Caco-2 (cell line): ENCODE measurements around the gene RCSD1. TPM values are rescaled to one million over a fixed set of nuclear protein-coding genes. Genes with fewer than 3 reads are reported as not detected.

Experiments
- BruUV-seq: library from RNA; stranded (reverse); fragments of 400-500 nt; replicated peaks from 2 replicates; lab custom pipeline; 2021; lab: Mats Ljungman, UMichigan
- CTCF ChIA-PET: fragments of 300-600 bp; sonication (Branson Sonifier 250); formaldehyde crosslinking; loops from one replicate; lab custom pipeline; 2022; ENCODE audit warnings: antibody characterized with exemption; lab: Charles Lee
- POLR2A ChIA-PET: fragments of 300-600 bp; sonication (Branson Sonifier 250); formaldehyde crosslinking; loops from one replicate; lab custom pipeline; 2022; ENCODE audit warnings: antibody characterized with exemption; lab: Charles Lee
- DNase-seq, 2 experiments: peaks; one replicate each; pipeline versions ENCODE4 v3.0.0 to v3.0.0-alpha.2; 2020 to 2022
- H3K27me3 ChIP-seq: replicated peaks from 2 replicates; pipeline ENCODE4 v1.6.0; 2011; ENCODE audit warnings: low read length; ENCODE audit not compliant: control insufficient read depth, insufficient read depth
- H3K36me3 ChIP-seq: 2 replicates; pipeline ENCODE4 v1.5.1; 2011; ENCODE audit warnings: low read length; ENCODE audit not compliant: control insufficient read depth, insufficient read depth
- H3K4me1 ChIP-seq: fragments of 250-450 bp; sonication (Bioruptor Pico); 2 replicates; pipeline ENCODE4 v1.5.1; 2020; ENCODE audit warnings: mild to moderate bottlenecking
- H3K4me3 ChIP-seq: 2 replicates; pipeline ENCODE4 v1.5.1; 2011; ENCODE audit warnings: low read depth, mild to moderate bottlenecking, control low read depth, low read length
- H3K9me3 ChIP-seq: fragments of 250-450 bp; sonication (Bioruptor Pico); 2 replicates; pipeline ENCODE4 v1.5.1; 2020; ENCODE audit warnings: mild to moderate bottlenecking, moderate library complexity
- H3K27ac Mint-ChIP-seq: one replicate; pipeline ENCODE4 v1.8.0; 2022; ENCODE audit warnings: mixed read lengths; ENCODE audit not compliant: unreplicated experiment
- H3K27me3 Mint-ChIP-seq: one replicate; pipeline ENCODE4 v1.8.0; 2022; ENCODE audit warnings: mixed read lengths; ENCODE audit not compliant: insufficient read depth, unreplicated experiment
- H3K36me3 Mint-ChIP-seq: one replicate; pipeline ENCODE4 v1.8.0; 2022; ENCODE audit warnings: mild to moderate bottlenecking, mixed read lengths; ENCODE audit not compliant: insufficient read depth, unreplicated experiment
- H3K4me1 Mint-ChIP-seq: one replicate; pipeline ENCODE4 v1.8.0; 2022; ENCODE audit warnings: low read depth, mixed read lengths; ENCODE audit not compliant: unreplicated experiment
- H3K4me3 Mint-ChIP-seq: one replicate; pipeline ENCODE4 v1.8.0; 2022; ENCODE audit warnings: mild to moderate bottlenecking, moderate library complexity, mixed read lengths; ENCODE audit not compliant: unreplicated experiment
- H3K9me3 Mint-ChIP-seq: one replicate; pipeline ENCODE4 v1.8.0; 2022; ENCODE audit warnings: mixed read lengths; ENCODE audit not compliant: unreplicated experiment
- intact Hi-C: fragments of 100-400 bp; cut with micrococcal nuclease; formaldehyde crosslinking; loops from one replicate; pipeline ENCODE4 v1.10.0; 2022; ENCODE audit not compliant: unreplicated experiment
- total RNA-seq: library from RNA; stranded (reverse); gene quantifications from 2 replicates; pipeline ENCODE4 v1.2.3, GENCODE V29; 2022
- TF ChIP-seq, protein P1 (sequence below), 2 experiments: fragments of 200-600 bp in 1 of 2; IDR thresholded peaks; 1 replicate in 1 of 2; 2 replicates in 1 of 2; pipeline versions ENCODE4 v1.5.1 to v1.8.0; 2011 to 2022; ENCODE audit warnings: antibody characterized with exemption in 1 of 2, control low read depth in 1 of 2, inconsistent platforms in 1 of 2, low read depth in 1 of 2, low read length in 1 of 2, mild to moderate bottlenecking in 1 of 2, moderate library complexity in 1 of 2; ENCODE audit not compliant: insufficient read depth in 1 of 2, severe bottlenecking in 1 of 2, unreplicated experiment in 1 of 2

RCSD1 gene
- total RNA-seq, 1 experiment from 2014 or later = not detected

DNA sequence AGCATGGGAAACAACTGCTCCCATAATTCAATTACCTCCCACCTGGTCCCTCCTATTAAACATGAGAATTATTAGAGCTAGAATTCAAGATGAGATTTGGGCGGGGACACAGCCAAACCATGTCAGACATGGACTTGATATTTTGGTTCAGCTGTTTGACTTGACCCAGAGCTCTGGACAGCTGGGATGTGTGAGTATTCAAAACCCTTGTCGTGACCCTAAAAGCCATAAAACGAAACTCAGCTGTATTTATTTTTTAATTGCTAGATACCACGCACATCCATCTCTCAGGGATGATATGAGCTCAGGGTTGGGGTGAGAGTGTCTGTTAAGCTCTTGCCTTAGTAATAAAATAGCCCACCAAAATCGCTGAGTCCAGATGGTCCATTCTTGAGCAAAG lies 45.4 kb downstream of the RCSD1 start:
- CTCF ChIA-PET = no interaction called here
- H3K4me3 ChIP-seq = no peak overlapping the region

GRCh38 chr1:167676205-167676915 lies 46.3 kb downstream of the RCSD1 start:
- Histone ChIP-seq H3K4me1 (no peaks in the 10 kb centered on the region), H3K27me3 (no peaks in the 10 kb centered on the region), H3K36me3 (no peaks in the 10 kb centered on the region), H3K4me3 (no peak overlapping the region), H3K9me3 (no peaks in the 10 kb centered on the region)
- Mint-ChIP-seq H3K4me3 (no peak overlapping the region), H3K27ac (no peak overlapping the region), H3K36me3 (no peaks in the 10 kb centered on the region), H3K27me3 (no peaks in the 10 kb centered on the region), H3K4me1 (peaks cover 6% of the 10 kb centered on the region), H3K9me3 (no peaks in the 10 kb centered on the region)
- BruUV-seq = no TSS peak
- DNase-seq = no peak
- intact Hi-C loops = no loop called here
- TF ChIP-seq, protein P1, sequence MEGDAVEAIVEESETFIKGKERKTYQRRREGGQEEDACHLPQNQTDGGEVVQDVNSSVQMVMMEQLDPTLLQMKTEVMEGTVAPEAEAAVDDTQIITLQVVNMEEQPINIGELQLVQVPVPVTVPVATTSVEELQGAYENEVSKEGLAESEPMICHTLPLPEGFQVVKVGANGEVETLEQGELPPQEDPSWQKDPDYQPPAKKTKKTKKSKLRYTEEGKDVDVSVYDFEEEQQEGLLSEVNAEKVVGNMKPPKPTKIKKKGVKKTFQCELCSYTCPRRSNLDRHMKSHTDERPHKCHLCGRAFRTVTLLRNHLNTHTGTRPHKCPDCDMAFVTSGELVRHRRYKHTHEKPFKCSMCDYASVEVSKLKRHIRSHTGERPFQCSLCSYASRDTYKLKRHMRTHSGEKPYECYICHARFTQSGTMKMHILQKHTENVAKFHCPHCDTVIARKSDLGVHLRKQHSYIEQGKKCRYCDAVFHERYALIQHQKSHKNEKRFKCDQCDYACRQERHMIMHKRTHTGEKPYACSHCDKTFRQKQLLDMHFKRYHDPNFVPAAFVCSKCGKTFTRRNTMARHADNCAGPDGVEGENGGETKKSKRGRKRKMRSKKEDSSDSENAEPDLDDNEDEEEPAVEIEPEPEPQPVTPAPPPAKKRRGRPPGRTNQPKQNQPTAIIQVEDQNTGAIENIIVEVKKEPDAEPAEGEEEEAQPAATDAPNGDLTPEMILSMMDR (IDR thresholded peaks at IDR 0.05; ENCODE audit: insufficient read depth in 1 of 2, low read depth in 1 of 2, low read length in 1 of 2, severe bottlenecking in 1 of 2, unreplicated experiment in 1 of 2) = no peak
- ChIA-PET CTCF (no interaction called here), POLR2A (no interaction called here)

More for the DNA sequence above, 45.4 kb downstream of the RCSD1 start:
- POLR2A ChIA-PET = interaction anchor here (0.5 kb wide), 1 partner anchor 38 kb away, joined by 9 read pairs; no protein-coding TSS in a partner anchor
- DNase-seq = no peak
- no peaks in the 10 kb centered on the region for H3K27me3 Mint-ChIP-seq
- H3K4me1 ChIP-seq = no peaks in the 10 kb centered on the region
- H3K36me3 ChIP-seq = no peaks in the 10 kb centered on the region
- H3K9me3 ChIP-seq = no peaks in the 10 kb centered on the region
- TF ChIP-seq, protein P1 (IDR thresholded peaks at IDR 0.05; ENCODE audit: insufficient read depth in 1 of 2, low read depth in 1 of 2, low read length in 1 of 2, severe bottlenecking in 1 of 2, unreplicated experiment in 1 of 2) = no peak
- H3K4me1 Mint-ChIP-seq = peaks cover 6% of the 10 kb centered on the region
- intact Hi-C loops = no loop called here
- no peak overlapping the region for H3K27ac Mint-ChIP-seq
- BruUV-seq = no TSS peak
- no peaks in the 10 kb centered on the region for H3K36me3 Mint-ChIP-seq
- H3K4me3 Mint-ChIP-seq = no peak overlapping the region
- no peaks in the 10 kb centered on the region for H3K27me3 ChIP-seq
- no peaks in the 10 kb centered on the region for H3K9me3 Mint-ChIP-seq

DNA sequence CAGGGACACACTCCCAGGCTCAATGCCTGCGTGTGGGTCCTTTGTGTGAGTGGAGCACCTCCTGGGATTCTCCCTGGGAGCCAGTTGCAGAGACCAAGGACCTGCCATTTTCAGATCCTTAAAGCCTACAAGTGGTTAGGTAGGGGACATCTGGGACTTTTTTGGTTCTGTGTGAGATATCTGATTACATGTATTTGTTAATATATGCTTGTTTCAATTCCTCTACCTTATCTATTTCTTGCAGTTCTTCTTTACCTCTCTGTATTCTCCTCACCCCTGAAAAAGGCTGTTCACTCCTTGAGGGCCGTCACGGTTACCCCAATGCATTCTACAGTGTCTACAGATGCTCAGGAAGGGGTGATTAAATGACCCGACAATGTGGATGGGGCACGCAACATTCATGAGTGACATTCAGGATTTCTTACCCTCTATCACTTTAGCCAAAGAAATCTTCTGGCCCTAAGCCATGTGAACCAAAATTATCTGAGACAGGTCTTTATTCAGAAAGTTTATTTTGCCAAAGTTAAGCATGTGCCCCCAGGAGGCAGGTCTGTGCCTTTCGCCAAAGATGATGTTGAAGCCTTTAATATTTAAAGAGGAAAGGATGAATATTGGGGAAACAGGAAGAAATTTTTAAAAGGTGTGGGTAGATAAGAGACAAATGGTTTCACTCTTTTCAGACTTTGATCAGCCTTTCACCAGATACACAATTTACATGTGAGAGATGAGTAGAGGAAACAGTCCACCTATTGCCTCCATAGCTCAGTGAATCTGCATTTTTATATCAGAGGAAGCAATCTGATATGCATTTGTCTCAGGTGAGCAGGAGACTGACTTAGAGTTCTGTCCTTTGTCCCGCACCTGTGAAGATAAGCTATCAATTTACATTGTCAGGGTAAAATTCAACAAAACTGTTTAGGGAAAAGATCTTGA lies 47.1 kb downstream of the RCSD1 start:
- CTCF ChIA-PET = no interaction called here
- H3K36me3 Mint-ChIP-seq = no peaks in the 10 kb centered on the region

More for the DNA sequence above, 47.1 kb downstream of the RCSD1 start:
- H3K36me3 ChIP-seq = no peaks in the 10 kb centered on the region
- Mint-ChIP-seq H3K4me3 (no peak overlapping the region), H3K27me3 (no peaks in the 10 kb centered on the region), H3K4me1 (peaks cover 1% of the 10 kb centered on the region), H3K9me3 (no peaks in the 10 kb centered on the region), H3K27ac (no peak overlapping the region)
- intact Hi-C loops = no loop called here
- H3K4me1 ChIP-seq = no peaks in the 10 kb centered on the region
- BruUV-seq = no TSS peak
- POLR2A ChIA-PET = no interaction called here
- no peaks in the 10 kb centered on the region for H3K27me3 ChIP-seq
- no peaks in the 10 kb centered on the region for H3K9me3 ChIP-seq
- DNase-seq = no peak
- H3K4me3 ChIP-seq = no peak overlapping the region
- TF ChIP-seq, protein P1 (IDR thresholded peaks at IDR 0.05; ENCODE audit: insufficient read depth in 1 of 2, low read depth in 1 of 2, low read length in 1 of 2, severe bottlenecking in 1 of 2, unreplicated experiment in 1 of 2) = no peak
